HG02938 (cell line): Measurements from ENCODE around the gene ZPBP.
"Not testable (repeated sequence)": the region's sequence is repeated elsewhere in the genome, so short reads cannot be mapped to it uniquely, and the experiment has no call there.

Experiments
- ATAC-seq: cut with Tn5 transposase; IDR thresholded peaks from one replicate; pipeline ENCODE4 v1.9.1; 2021; ENCODE audit warnings: mild to moderate bottlenecking, moderate library complexity; ENCODE audit not compliant: unreplicated experiment

Gene ZPBP

DNA sequence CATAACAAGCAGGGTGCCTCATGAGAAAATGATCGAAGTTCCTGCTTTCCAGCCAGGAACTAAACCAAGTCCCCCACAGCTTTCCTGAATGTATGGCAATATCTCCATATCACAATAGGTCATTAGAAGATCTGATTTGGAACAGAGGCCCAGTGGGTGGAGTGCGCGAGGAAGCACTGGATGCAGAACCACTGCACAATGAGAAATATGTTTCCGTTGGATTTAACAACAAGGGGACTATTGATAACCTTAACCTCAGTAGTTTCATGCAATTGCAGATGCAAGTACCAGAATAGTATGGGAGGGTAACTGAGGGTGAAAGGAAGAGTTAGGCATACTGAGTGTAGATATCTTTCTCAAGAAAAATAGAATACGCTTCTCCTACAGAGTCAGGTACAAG, 45.3 kb downstream of the ZPBP start:
- no peak for ATAC-seq

DNA sequence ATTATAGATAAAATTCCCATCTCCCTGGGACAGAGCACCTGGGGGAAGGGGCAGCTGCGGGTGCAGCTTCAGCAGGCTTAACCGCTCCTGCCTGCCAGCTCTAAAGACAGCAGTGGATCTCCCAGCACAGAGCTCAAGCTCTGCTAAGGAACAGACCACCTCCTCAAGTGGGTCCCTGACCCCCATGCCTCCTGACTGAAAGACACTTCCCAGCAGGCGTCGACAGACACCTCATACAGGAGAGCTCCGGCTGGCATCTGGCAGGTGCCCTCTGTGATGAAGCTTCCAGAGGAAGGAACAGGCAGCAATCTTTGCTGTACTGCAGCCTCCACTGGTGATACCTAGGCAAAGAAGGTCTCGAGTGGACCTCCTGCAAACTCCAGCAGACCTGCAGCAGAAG, 51.9 kb downstream of the ZPBP start:
- ATAC-seq, result not testable (repeated sequence)

- no peak for ATAC-seq
Measured at GRCh38 chr7:50037086-50037485, 56.0 kb downstream of the ZPBP start.

GRCh38 chr7:50022991-50023390, 70.1 kb downstream of the ZPBP start:
- no peak for ATAC-seq

- ATAC-seq, result no peak
Measured at GRCh38 chr7:50022451-50022850, 70.6 kb downstream of the ZPBP start.

GRCh38 chr7:49995681-49996080, 97.4 kb downstream of the ZPBP start:
- no peak for ATAC-seq

GRCh38 chr7:49986191-49986590, 106.9 kb downstream of the ZPBP start:
- no peak for ATAC-seq

GRCh38 chr7:49980465-49980864, 112.6 kb downstream of the ZPBP start:
- ATAC-seq, result no peak

DNA sequence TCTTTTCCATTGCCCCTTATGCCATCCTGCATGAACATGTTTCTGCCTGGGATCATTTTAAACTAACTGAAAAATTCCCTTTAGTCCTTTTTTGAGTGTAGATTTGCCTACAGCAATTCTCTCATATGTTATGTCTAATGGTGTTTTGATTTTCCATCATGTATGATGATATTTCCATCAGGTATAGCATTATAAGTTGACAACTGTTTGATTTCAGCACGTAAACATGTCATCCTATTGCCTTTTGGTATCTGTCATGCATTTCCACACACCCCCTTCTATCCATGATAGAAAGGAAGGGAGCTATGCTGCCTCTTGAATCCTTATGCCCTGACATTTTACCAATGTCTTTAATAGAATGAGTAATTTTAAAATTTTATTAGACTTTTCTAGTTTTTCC, 116.8 kb downstream of the ZPBP start:
- ATAC-seq, result no peak

DNA sequence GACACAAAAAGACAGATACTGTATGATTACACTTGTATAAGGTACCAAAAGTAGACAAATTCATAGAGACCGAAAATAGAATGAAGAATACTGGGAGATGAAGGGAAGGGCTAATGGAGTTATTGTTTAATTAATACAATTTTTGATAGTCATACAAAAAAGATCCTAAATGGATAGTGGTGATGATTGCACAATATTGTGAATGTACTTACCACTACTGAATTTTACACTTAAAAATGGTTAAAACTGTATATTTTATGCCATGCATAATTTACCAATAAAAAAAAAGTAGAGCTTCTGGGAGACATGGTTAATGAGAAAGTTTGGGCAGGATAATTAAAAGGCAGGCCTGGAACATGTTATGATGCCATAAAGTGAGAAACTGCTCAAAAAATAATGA, 119.0 kb downstream of the ZPBP start:
- no peak for ATAC-seq

- ATAC-seq, result no peak
Measured at GRCh38 chr7:49937608-49938007, 155.4 kb downstream of the ZPBP start.

GRCh38 chr7:49931627-49932026, 161.4 kb downstream of the ZPBP start:
- no peak for ATAC-seq

DNA sequence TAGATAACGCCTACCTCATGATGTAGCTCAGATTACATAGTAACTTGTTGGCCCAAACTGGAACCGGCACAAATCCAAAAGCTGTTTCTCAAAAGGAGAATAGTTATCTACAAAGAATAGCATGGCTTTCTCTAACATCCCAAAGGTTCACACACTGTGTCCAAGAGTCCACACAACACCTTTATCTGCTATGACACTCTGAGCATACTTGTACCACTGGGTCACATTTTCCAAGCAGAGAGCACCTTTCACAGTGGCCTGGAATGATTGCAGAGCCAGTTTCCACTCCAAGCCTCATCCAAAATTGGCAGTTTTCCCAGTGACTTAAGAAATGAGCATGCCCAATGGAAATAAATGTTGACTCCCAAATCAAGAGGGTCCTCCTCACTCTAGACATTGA, 164.3 kb downstream of the ZPBP start:
- ATAC-seq, result no peak

DNA sequence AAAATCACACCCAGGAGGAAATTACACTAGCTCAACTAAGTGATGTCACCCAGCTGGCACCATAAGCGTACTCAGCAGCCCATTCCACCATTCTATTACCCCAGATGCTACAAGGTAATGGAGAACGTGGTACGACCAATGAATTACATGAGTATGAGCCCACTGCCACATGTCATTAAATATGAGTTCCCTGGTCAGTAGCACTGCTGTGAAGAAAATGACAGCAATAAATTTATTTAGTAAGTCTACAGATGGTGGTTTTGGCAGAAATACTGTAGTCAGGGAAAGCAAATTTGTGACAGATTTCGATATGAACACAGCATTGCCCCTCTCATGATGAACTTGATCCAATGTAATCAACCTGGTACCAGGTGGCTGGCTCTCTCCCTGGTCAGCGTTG, 165.4 kb downstream of the ZPBP start:
- ATAC-seq, result no peak

GRCh38 chr7:49926720-49927119, 166.3 kb downstream of the ZPBP start:
- ATAC-seq, result no peak

DNA sequence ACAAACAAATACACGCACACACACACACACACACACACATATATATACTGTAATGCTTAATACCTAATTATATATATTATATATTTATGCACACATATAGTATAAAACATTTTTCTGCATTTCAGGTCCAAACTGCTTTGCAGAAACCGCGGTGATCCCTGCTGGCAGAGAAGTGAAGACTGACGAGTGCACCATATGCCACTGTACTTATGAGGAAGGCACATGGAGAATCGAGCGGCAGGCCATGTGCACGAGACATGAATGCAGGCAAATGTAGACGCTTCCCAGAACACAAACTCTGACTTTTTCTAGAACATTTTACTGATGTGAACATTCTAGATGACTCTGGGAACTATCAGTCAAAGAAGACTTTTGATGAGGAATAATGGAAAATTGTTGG, 181.1 kb downstream of the ZPBP start:
- ATAC-seq, result no peak

- no peak for ATAC-seq
Measured at GRCh38 chr7:49894543-49894942, 198.5 kb downstream of the ZPBP start.

DNA sequence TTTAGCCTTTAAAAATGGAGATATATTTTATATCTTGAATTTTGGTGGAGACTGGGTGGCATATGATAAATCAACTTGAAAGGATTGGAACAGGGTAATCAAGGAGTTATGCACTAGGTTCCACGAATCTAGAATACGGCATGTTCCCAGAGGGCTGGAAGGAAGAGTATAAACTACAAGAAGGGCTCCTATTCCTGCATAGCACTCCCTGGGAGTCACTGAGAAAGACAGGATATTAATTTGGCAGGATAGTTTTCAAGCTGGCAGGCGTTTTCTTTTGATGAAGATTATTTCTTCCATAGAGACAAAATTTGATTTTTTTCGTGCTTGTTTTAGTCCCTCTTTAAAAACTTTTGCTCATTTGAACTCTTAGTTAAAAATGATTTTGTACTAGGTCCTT, 199.9 kb downstream of the ZPBP start:
- no peak for ATAC-seq

DNA sequence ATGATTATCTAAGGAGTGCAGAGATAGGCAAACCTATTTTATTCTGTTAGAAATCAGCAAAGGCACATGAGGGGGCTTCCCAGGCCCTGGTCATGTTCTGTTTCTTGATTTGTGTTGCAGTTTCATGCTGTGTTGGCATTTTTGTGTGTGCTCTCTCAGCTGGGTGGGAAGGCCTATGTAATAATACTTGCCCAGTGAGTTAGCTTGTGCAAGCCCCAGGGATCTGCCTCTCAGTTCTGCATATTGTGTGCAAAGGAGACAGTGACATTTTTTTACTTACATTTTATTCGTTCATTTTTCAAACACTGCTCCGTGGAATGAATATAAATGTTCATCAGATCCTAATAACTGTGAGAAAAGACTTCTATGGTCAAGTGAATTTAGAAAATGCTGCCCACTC, 200.6 kb downstream of the ZPBP start:
- ATAC-seq, result no peak
